Hepatocyte (in vitro differentiated cells): ENCODE measurements around the gene CBLB. TPM values are rescaled to one million over a fixed set of nuclear protein-coding genes. Genes with fewer than 3 reads are reported as not detected.

ENCODE experiments used
- DNase-seq: peaks from one replicate; pipeline ENCODE4 v3.0.0-alpha.2; 2016; ENCODE audit warnings: low spot score
- H2AFZ ChIP-seq: fragments of 200-600 bp; sonication (generic); 2 replicates; pipeline ENCODE4 v1.6.0; 2016; ENCODE audit warnings: antibody characterized with exemption, mild to moderate bottlenecking
- H3K27ac ChIP-seq: fragments of 200-600 bp; sonication (generic); 2 replicates; pipeline ENCODE4 v1.5.1; 2016; ENCODE audit warnings: mild to moderate bottlenecking
- H3K27me3 ChIP-seq: fragments of 200-600 bp; sonication (generic); 2 replicates; pipeline ENCODE4 v1.6.1; 2016
- H3K36me3 ChIP-seq: fragments of 200-600 bp; sonication (generic); replicated peaks from 2 replicates; pipeline ENCODE4 v1.5.1; 2016; ENCODE audit warnings: low read depth; ENCODE audit not compliant: insufficient read depth
- H3K4me1 ChIP-seq: fragments of 200-600 bp; sonication (generic); 2 replicates; pipeline ENCODE4 v1.5.1; 2016; ENCODE audit warnings: mild to moderate bottlenecking, moderate library complexity; ENCODE audit not compliant: insufficient read depth
- H3K4me2 ChIP-seq: fragments of 200-600 bp; sonication (generic); 2 replicates; pipeline ENCODE4 v1.6.0; 2016
- H3K4me3 ChIP-seq: fragments of 200-600 bp; sonication (generic); 2 replicates; pipeline ENCODE4 v1.5.1; 2016; ENCODE audit warnings: mild to moderate bottlenecking
- H3K79me2 ChIP-seq: fragments of 200-600 bp; sonication (generic); 2 replicates; pipeline ENCODE4 v1.6.0; 2017; ENCODE audit warnings: mild to moderate bottlenecking
- H3K9me2 ChIP-seq: fragments of 200-600 bp; sonication (generic); replicated peaks from 2 replicates; pipeline ENCODE4 v1.6.0; 2017; ENCODE audit warnings: mild to moderate bottlenecking; ENCODE audit not compliant: insufficient read depth
- H3K9me3 ChIP-seq: fragments of 200-600 bp; sonication (generic); 2 replicates; pipeline ENCODE4 v1.5.1; 2016; ENCODE audit warnings: low read depth, mild to moderate bottlenecking
- H4K20me1 ChIP-seq: fragments of 200-600 bp; sonication (generic); 2 replicates; pipeline ENCODE4 v1.6.0; 2016; ENCODE audit warnings: mild to moderate bottlenecking; ENCODE audit not compliant: insufficient read depth, poor library complexity, severe bottlenecking
- CTCF ChIP-seq: fragments of 200-600 bp; sonication (generic); IDR thresholded peaks from 2 replicates; pipeline ENCODE4 v1.5.1; 2016; ENCODE audit warnings: antibody characterized with exemption, mild to moderate bottlenecking; ENCODE audit not compliant: poor library complexity
- EZH2 ChIP-seq: fragments of 200-600 bp; sonication (generic); IDR thresholded peaks from 2 replicates; pipeline ENCODE4 v1.6.1; 2016; ENCODE audit warnings: antibody characterized with exemption, mild to moderate bottlenecking, borderline replicate concordance
- EZH2phosphoT487 ChIP-seq: fragments of 200-600 bp; sonication (generic); IDR thresholded peaks from one replicate; pipeline ENCODE4 v1.6.1; 2018; ENCODE audit warnings: antibody characterized with exemption, mild to moderate bottlenecking, low read depth, moderate library complexity; ENCODE audit not compliant: unreplicated experiment, severe bottlenecking
- WGBS: methylation state at CpG from one replicate; pipeline ENCODE4 v1.1.6; 2016; ENCODE audit warnings: low lambda C conversion rate; ENCODE audit errors: missing lambda C conversion rate; 5-methylcytosine and 5-hydroxymethylcytosine counted together
- polyA plus RNA-seq: library from polyadenylated mRNA; unstranded; fragments of >200 nt; fragmentation: Nextera tagmentation; extraction: Ambion mirVana; gene quantifications from 2 replicates; pipeline ENCODE4 v1.2.1, GENCODE V29; 2016
- total RNA-seq: library from RNA; depleted of rRNA; stranded (reverse); fragments of >200 nt; gene quantifications from 2 replicates; pipeline ENCODE4 v1.2.3, GENCODE V29; 2014

Gene CBLB
- total and polyA plus RNA-seq, 2 experiments from 2014 or later, result 22.6 to 56.0 TPM

- Histone ChIP-seq H3K4me3 (no peak overlapping the region), H3K9me3 (no peaks in the 10 kb centered on the region), H3K4me1 (peaks cover 6% of the 10 kb centered on the region), H4K20me1 (no peaks in the 10 kb centered on the region), H3K79me2 (no peaks in the 10 kb centered on the region), H3K4me2 (no peak overlapping the region), H3K27me3 (no peaks in the 10 kb centered on the region), H3K27ac (no peak overlapping the region), H3K9me2 (no peaks in the 10 kb centered on the region), H2AFZ (no peak overlapping the region), H3K36me3 (no peaks in the 10 kb centered on the region)
- no peak for DNase-seq
- TF ChIP-seq EZH2phosphoT487 (no peak), EZH2 (no peak), CTCF (no peak)
- WGBS, result 76% methylated on average over 3 of the region's 3 CpGs
Measured at GRCh38 chr3:105649480-105649879, 219.3 kb downstream of the CBLB start.

DNA sequence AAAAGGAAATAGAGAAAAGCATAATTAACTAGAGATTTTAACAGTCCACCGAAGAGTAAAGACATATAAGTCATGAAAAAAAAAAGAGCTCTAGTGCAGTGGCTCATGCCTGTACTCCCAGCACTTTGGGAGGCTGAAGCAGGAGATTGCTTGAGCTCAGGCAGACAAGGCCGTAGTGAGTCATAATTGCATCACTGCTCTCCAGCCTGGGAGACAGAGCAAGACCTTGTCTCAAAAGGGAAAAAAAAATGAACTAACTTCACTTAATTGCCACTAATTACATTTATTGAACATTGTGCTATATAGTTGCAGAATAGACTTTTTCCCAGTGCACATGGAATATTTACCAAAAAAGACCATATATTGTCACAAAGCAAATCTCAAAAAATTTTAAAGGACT lies 221.8 kb downstream of the CBLB start:
- Histone ChIP-seq H3K27ac (no peak overlapping the region), H3K36me3 (no peaks in the 10 kb centered on the region), H3K4me3 (no peak overlapping the region), H3K9me2 (no peaks in the 10 kb centered on the region), H4K20me1 (no peaks in the 10 kb centered on the region), H3K27me3 (no peaks in the 10 kb centered on the region), H3K4me1 (peaks cover 6% of the 10 kb centered on the region), H3K79me2 (no peaks in the 10 kb centered on the region), H3K9me3 (no peaks in the 10 kb centered on the region), H2AFZ (no peak overlapping the region), H3K4me2 (no peak overlapping the region)
- DNase-seq, result peak; percentile 55
- WGBS, result 57% methylated on average over 2 of the region's 2 CpGs
- TF ChIP-seq EZH2, result no peak
- no peak for TF ChIP-seq EZH2phosphoT487
- TF ChIP-seq CTCF, result no peak

DNA sequence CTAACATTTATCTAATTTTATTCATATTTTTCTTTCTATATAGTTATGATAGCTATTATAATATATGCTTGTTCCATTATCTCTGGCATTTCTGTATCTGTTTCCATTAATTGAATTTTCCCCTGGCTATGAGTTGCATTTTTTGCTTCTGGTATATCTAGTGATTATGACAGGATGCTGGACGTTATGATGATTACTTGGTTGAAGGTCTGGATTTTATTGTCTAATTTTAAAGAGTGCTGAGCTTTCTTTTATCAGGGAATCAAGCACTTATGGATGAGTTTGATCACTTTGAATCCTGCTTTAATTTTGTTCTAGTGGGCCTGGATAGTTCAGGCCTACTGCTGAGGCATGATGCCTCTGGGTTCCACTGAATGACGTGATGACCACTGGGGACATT lies 229.7 kb downstream of the CBLB start:
- H3K9me2 ChIP-seq, result no peaks in the 10 kb centered on the region
- no peaks in the 10 kb centered on the region for H3K9me3 ChIP-seq
- no peak for DNase-seq

More for the DNA sequence above, 229.7 kb downstream of the CBLB start:
- Histone ChIP-seq H4K20me1 (no peaks in the 10 kb centered on the region), H3K4me1 (no peaks in the 10 kb centered on the region), H2AFZ (no peak overlapping the region), H3K36me3 (no peaks in the 10 kb centered on the region), H3K4me3 (no peak overlapping the region), H3K27ac (no peak overlapping the region), H3K79me2 (no peaks in the 10 kb centered on the region), H3K27me3 (no peaks in the 10 kb centered on the region), H3K4me2 (no peak overlapping the region)
- TF ChIP-seq EZH2 (no peak), EZH2phosphoT487 (no peak), CTCF (no peak)
- WGBS, result 82% methylated on average over 2 of the region's 2 CpGs
